GM19240 (cell line): Measurements from ENCODE around the gene NKTR.
"Not testable (repeated sequence)": the region's sequence is repeated elsewhere in the genome, so short reads cannot be mapped to it uniquely, and the experiment has no call there.

Experiments used
- DNase-seq: peaks from one replicate; pipeline ENCODE4 v3.0.0; 2011; ENCODE audit warnings: low spot score; ENCODE audit not compliant: insufficient read length

The NKTR gene

DNA sequence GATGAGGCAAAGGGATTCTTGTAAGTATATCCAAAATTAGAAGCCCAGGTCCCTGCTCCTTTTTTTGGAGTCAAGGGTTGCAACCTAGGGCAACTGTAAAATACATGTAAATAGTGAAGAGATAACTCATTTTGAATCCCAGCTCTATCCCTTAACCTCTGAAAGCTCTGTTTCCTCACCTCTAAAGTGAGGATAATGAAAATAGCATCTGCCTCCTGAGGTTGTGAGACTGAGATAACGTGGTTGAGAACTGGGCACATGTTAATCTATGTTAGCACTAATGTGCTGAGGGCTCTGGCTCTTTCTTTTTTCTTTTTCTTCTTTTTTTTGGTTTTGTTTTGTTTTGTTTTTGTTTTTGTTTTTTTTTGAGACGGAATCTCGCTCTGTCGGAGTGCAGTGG lies 4.8 kb upstream of the NKTR start:
- DNase-seq, result no peak

DNA sequence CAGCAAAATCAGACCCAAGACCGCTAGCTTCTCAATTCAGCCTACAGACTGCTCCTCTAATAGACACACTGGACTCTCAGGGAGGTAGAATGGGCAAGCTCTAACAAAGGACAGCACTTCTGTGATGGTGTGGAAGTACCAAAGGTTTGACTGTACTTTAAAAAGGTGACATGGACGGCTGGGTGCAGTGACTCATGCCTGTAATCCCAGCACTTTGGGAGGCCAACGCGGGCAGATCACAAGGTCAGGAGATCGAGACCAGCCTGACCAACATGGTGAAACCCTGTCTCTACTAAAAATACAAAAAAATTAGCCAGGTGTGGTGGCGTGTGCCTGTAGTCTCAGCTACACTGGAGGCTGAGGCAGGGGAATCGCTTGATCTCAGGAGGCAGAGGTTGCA lies 3.4 kb upstream of the NKTR start:
- not testable (repeated sequence) for DNase-seq

DNA sequence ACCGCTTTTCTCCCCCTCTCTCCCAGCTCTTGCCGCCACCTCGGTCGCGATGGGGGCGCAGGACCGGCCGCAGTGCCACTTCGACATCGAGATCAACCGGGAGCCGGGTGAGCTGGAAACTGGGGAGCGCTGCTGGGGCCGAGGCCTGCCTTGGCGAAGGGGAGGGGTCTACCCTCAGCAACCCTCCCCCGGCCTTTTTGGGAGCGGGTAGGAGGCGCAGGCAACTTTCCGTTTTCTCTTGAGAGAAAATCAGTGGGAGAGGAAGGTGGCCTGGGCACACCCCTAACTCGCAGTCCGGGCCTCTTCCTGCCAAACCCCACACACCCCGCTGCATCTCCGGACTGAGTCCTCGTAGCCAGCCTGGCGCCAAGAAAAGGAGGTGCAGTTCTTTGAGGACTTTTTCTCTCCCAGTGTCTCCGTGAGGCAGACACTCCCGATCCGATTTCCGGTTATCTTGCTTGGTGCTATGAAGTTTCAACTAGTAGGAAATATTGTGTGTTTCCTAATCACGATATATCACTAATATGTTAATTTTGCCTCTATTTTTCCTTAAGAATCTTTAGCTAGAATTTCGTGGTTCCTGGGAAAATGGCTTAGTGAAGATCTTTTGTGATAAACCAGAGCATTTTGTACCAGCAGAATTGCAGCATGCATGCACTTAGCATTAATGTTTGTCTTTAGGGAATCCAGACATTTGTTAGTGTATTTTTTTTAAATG lies 631 bp downstream of the NKTR start:
- DNase-seq, result no peak

DNA sequence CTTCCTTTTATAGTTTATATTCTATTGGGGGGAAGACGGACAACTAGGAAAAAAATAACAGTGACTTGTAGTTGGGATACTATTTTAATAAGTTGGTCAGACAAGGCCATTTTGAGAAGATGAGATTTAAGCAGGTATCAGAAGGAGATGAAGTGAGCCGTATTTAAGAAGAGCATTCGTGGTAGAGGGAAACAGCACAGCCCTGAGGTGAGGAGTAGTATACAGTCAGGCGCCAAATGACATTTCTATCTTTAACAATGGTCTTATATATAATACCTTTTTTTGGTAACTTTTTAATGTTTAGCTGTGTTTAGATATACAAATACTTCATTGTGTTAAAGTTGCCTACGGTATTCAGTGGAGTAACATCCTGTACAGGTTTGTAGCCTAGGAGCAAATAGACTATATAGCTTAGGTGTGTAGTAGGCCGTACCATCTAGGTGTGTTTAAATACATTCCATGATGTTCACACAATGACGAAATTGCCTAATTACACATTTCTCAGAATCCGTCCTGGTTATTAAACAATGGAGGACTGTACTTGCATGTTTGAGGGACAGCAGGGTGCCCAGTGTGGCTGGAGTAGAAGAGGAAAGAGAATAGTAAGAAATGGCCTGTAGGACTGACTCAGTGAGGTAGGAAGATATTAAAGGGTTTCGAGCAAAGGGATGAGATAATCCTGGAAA lies 1.6 kb downstream of the NKTR start:
- DNase-seq, result no peak

DNA sequence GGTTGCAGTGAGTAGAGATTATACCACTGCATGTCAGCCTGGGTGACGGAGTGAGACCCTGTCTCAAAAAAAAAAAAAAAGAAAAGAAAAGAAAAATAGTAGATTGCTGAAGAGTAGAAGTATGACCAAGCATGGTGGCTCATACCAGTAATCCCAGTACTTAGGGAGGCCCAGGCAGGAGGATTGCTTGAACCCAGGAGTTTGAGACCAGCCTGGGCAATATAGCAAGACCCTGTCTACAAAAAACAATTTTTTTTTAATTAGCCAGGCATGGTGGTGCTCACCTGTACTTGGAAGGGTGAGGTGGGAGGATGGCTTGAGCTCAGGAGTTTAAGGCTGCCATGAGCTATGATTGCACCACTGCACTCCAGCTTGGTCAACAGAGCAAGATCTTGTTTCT lies 2.5 kb downstream of the NKTR start:
- DNase-seq, result no peak

DNA sequence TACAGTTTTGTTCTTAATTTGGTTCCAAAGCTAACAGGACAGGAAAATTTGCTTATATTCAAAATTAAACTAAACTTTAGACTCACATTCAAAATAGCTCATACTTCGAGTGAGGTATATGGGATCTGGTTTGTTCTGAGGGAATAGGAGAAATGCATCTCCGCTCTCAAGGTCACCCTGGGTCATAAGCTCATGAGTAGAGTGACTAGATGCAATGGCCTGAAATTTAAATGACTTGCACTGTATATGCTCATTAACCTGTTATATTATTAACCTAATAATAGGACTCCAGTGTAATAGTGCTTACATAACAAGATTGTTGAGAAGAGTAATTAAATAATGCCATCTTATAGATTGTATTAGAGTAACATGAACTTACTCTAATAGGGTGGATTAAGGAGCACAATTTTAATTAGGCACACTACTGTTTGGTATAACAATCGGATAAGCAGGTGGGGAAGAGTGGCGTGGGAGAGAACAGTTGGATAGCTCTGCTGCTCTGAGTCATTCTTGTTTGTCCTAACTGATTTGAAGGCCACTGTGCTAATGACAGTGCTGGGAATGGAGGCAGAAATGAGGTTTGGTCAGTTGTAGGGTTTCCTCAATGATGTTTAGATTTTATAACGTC lies 5.2 kb downstream of the NKTR start:
- DNase-seq, result no peak

DNA sequence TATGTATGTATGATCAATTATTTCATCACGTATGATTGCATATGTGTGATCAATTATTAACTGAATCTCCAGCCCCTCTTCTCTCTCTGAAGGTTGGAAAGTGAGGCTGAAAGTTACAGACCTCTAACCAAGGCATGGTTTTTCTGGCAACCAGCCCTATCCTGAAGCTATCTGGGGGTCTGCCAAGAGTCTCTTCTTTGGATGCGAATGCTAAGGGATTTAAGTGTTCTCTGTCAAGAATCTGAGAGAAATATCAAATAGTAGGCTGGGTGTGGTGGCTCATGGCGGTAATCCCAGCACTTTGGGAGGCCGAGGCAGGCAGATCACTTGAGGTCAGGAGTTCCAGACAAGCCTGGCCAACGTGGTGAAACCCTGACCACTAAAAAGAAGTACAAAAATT lies 8.1 kb downstream of the NKTR start:
- no peak for DNase-seq

DNA sequence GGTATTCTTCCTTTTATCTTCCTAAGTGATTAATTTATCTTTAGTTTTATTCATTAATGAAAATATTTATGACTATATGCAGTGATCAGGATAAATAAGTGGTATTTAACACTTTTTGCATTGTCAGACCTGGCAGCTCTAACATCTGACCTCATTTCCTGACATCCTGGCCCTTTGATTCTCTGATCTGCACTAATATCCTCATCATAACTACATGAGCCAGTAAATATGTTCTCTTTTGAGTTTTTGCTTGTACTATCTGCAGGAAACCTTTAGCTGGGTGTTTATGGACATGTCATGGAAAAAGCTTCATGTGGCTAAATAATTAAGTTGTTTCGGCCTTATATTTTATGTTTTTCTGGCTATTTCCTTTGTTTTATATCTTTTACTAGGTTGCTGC lies 10.5 kb downstream of the NKTR start:
- DNase-seq, result no peak

DNA sequence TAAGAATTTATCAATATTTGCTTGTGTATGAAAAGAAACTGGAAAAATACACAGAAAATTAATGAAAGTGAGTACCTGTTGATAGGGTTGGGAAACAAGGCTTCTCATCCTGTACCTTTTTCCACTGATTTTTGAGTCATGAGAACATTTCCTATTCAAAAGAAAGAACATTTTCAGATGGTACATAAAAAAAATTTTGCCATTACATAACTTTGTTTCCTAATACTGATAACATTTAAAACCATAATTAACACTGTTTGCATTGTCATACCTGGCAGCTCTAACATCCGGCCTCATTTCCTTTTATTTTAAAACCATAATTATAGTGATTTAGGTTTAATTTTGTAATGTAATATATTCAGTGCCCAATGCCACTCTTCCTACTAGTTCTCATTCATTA lies 11.7 kb downstream of the NKTR start:
- no peak for DNase-seq

DNA sequence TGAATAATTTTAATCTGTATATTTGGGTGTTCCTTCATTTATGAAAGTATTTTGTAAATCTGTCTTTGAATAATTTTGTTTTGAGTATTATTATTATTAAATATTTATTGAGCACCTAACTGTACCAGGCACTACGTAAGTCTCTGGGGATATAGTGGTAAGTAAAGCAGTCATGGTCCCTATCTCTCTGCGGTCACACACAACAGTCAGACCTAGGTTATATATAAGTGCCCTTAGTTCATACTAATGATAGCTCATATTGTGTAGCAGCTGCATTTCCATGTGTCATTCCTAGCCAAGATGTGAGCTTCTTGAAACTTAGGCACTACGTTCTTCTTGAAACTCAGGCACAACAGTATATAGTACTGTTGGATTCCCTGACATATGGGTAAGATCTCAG lies 12.4 kb downstream of the NKTR start:
- DNase-seq, result peak; percentile 2

DNA sequence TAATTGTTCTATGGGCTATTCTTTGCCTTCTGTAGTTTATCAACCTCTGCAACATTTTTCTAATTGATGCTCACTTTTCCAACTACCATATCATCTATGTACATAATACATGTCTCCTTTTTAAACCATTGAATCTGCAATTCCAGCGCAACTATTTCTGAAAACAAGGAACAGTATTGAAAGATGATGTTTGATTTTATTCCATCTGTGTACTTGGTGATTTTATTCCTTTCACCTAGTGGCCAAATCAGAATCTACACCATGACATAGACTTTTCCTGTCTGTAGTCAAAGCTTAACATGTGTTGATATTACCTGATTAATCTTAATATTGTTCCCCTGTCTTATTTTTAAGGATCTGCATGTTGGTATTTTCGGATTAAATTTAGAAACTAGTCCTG lies 13.0 kb downstream of the NKTR start:
- DNase-seq, result no peak

DNA sequence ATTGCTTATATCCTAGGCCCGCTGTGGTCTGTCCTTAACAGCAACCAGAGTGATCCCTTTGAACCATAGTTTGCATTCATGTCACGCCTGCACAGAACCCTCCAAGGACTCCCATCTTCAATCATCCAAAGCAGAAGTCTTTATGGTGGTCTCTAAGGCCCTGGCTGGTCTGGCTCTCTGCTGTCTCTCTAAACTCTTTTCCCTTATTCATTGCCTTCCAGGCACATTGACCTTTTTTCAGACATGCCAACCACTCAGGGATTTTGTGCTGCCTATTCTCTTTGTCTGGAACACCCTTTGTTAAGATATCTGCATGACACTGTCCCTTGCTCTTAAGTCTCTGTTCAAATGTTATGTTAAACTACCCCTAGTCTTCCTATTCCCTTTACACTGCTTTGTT lies 31.1 kb downstream of the NKTR start:
- DNase-seq, result no peak

DNA sequence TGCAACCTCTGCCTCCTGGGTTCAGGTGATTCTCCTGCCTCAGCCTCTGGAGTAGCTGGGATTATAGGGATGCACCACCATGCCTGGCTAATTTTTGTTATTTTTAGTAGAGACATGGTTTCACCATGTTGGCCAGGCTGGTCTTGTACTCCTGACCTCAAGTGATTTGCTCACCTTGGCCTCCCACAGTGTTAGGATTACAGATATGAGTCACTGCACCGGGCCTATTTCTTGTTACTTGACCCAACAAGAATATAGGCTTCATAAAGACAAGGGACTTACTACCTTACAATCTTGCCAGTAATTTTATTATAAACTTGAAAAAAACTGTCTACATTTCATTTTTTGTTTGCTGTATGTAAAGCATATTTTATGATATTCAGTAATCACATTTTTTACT lies 31.7 kb downstream of the NKTR start:
- no peak for DNase-seq

DNA sequence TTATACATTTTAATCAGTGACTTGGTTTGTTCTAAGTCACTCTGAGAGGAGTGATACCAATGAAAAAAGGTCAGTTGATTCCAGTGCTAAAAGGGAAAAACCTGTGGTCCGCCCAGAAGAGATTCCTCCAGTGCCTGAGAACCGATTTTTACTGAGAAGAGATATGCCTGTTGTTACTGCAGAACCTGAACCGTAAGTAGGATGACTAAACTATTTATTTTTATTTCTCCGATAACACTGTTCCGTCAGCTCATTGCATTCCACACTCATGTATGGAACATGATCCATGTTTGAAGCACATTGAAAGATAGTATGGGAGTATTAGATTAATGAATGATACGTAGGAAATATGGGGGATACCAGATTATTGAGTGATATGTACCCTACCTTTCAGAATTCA lies 33.1 kb downstream of the NKTR start:
- DNase-seq, result no peak

DNA sequence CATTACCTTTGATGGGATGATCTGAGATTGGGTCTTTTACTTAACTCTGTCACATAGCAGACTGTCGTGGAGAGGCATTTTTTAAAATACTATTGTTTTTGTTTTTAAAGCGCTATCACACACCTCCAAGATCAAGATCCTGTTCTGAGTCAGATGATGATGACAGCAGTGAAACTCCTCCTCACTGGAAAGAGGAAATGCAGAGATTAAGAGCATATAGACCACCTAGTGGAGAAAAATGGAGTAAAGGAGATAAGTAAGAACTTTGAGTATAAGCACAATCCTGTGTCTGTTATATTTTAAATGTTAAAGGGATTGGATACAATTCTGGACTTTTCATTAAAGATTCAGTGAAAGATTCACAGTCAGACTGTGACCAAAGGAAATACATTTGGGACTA lies 34.6 kb downstream of the NKTR start:
- DNase-seq, result no peak

DNA sequence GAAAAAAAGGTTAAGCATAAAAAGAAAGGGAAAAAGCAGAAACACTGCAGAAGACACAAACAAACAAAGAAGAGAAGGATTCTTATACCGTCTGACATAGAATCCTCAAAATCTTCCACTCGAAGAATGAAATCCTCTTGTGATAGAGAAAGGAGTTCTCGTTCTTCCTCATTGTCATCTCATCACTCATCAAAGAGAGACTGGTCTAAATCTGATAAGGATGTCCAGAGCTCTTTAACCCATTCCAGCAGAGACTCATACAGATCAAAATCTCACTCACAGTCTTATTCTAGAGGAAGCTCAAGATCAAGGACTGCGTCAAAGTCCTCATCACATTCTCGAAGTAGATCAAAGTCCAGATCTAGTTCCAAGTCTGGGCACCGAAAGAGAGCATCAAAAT lies 36.5 kb downstream of the NKTR start:
- no peak for DNase-seq

DNA sequence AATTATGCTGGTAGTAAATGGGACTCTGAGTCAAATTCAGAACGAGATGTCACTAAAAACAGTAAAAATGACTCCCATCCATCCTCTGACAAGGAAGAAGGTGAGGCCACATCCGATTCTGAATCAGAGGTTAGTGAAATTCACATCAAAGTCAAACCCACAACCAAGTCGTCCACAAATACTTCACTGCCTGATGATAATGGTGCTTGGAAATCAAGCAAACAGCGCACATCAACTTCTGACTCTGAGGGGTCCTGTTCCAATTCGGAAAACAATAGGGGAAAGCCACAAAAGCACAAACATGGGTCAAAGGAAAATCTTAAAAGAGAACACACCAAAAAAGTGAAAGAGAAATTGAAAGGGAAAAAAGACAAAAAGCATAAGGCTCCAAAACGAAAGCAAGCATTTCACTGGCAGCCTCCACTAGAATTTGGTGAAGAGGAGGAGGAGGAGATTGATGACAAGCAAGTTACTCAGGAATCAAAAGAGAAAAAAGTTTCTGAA lies 37.9 kb downstream of the NKTR start:
- DNase-seq, result no peak

DNA sequence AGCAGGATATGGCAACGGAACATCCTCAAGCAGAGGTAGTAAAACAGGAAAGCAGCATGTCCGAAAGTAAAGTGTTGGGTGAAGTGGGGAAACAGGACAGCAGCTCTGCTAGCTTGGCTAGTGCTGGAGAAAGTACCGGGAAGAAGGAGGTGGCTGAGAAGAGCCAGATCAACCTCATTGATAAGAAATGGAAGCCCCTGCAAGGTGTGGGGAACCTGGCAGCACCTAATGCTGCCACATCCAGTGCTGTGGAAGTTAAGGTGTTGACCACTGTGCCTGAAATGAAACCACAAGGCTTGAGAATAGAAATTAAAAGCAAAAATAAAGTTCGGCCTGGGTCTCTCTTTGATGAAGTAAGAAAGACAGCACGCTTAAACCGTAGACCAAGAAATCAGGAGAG lies 38.7 kb downstream of the NKTR start:
- no peak for DNase-seq

DNA sequence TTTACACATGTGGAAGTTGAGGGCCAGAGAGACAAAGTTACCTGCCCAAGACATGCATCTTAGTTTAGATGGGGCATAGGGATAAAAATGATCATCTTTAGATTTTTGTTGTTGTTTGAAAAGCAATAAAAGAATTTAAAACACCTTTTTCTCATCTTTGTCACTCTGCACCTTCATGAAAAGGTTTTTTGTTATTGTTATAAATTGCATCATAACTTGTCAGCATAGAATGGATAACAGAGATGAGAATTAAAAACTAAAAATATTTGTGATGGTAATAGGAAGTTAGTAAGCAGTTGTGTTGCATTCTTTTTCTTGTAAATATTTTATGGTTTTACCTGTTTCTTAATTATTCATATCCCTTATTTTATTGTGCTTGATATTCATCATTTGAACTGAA lies 39.6 kb downstream of the NKTR start:
- no peak for DNase-seq

DNA sequence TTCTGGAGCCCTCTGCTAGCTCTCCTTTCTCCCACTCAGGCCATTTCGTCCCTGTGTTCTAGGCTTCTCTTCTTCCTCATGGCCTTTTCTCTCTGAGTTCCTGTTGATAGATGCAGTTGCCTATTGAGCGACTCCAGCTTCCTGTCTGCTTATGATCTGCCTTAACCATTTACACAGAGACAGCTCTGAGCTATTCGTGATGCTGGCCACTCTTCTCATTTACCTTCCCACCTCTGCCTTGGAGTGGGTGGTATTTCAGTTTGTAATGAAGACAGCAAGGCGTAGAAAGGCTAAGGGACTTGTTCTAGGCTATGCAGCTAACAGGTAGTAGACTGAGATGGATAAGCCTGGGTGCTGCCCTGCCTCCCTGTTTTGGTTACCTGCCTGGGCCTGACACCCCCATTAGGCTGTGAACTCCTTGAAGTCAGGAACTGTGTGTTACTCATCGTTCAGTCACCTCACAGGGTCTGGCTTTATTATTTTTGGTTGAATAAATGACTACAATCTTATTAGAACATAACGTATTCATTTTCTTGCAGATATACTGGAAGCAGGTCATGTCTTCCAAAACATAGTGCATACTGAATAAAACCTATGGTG lies 40.4 kb downstream of the NKTR start:
- no peak for DNase-seq

DNA sequence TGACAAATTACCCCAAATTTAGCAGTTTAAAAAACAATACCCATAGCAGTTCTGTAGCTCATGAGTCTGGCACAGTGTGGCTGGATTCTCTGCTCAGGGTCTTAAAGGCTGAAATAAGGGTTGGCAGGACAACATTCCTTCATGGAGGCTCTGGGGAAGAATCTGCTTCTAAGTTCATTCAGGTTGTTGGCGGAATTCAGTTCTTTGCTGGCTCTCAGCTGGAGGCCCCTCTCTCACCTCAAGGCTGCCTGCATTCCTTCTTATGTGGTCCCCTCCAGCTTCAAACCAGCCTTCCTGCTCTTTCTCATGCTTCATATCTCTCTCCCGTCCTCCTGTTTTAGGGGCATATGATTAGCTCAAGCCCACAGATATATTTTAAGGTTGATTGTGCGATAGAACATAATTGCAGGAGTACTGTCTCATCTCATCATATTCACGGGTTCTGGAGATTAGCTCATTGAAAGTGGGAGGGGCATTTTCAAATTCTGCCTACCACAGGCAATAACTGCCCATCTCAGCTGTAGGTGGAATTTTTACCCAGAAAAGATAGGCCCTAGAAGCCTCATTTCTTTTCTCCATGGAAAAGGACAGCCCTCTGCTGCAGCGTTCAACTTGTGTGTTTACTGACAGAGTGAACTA lies 47.5 kb downstream of the NKTR start:
- no peak for DNase-seq

DNA sequence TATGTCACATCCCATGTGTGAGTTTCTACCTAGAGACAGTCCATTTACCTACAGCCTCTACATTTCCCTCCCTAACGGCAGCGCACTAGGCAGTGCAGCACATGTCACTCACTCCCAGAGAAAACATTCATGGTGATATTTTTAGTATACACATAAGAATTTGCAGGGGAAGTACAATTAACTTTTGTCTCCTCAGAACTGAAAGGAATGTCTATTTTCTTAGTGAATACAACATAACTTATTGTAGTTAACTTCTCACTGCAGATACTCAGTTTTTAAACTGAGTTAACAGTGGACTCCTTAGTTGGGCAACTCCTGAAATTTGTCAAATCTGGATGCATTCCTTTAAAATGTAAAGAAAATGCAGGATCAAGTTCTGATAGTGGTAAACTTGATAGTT lies 48.5 kb downstream of the NKTR start:
- DNase-seq, result no peak
